ENCODE results near the gene JAK2.
"Not testable (repeated sequence)": the region's sequence is repeated elsewhere in the genome, so short reads cannot be mapped to it uniquely, and the experiment has no call there.

The JAK2 gene

DNA sequence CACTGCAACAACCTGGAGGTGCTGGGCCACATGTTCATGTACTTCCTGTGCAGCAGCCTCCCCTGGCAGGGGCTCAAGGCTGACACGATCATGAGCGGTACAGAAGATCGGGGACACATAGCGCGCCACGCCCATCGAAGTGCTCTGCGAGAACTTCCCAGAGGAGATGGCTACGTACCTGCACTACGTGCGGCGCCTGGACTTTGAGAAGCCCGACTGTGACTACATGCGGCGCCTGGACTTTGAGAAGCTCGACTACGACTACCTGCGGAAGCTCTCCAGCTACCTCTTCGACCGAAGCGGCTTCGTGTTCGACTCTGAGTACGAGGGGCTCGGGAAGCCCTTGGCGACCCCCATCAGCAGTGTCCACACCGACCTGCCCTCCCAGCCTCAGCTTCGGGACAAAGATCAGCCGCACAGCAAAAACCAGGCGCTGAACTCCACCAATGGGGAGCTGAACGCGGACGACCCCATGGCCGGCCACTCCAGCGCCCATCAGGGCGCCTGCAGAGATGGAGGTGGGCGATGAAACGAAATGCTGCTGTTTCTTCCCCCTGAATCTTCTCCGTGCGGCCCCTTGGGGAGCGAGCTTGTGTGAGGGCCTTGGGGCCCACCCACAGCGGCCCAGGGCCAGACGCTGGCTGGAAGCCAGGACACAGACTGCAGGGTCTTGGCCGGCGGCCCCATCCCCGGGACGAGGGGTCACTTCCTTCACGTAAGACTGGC is 56.5 kb downstream of the JAK2 start:
- DNase-seq (ENCODE audit: low spot score) (no peak), FAIRE-seq (no peak)

DNA sequence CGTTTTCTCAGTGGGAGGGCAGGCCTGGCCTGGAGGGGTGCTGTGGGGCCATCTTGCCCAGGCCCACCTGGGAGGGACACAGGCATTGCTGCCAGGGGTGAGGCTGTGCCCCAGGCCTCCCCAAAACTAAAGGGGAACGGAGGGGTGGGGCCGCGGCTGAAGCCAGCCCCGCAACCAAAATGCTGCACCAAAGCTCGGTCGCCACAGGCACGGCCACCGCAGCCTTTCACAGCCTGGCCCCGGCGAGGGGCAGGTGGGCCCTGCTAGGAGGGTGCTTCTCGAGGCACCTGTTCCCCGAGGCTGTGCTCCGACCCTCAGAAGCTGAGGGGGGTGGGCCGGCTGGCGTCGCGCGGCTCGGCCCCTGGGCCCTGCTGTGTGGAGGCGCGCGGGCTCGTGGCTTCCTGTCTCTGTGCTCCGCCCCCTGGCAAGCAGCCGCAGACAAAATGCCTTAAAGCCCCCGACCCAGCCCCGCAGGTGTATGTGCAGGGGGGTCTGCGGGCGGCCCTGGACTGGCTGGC is 57.6 kb downstream of the JAK2 start:
- FAIRE-seq (no peak), DNase-seq (ENCODE audit: low spot score) (no peak)

GRCh38 chr9:5043381-5043780 is 58.3 kb downstream of the JAK2 start:
- no peak for FAIRE-seq
- DNase-seq (ENCODE audit: low spot score) = no peak

- DNase-seq (ENCODE audit: low spot score) (no peak), FAIRE-seq (no peak)
Observed at GRCh38 chr9:5044160-5044559, 59.1 kb downstream of the JAK2 start.

DNA sequence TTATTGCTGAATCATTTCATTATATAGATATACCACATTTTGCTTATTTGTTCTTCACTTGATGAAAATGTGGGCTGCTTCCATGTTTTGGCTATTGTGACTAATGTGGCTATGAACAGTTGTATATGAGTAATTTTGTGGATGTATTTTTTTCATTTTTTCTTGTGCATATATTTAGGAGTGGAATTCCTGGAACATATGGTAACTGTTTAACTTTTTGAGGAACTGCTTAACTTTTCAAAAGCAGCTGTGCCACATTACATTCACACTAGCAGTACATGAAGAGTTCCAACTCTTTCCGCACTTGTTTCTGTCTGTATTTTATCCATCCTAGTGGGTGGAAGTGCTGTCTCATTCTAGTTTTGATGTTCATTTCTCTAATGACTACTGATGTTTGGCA is 67.8 kb downstream of the JAK2 start:
- DNase-seq (ENCODE audit: low spot score) = no peak

GRCh38 chr9:5062631-5063030 is 77.6 kb downstream of the JAK2 start:
- DNase-seq (ENCODE audit: low spot score) (no peak), FAIRE-seq (no peak)

More for the DNA sequence above, 67.8 kb downstream of the JAK2 start:
- FAIRE-seq = no peak

GRCh38 chr9:5072871-5073270 is 87.8 kb downstream of the JAK2 start:
- DNase-seq (ENCODE audit: low spot score) (no peak), FAIRE-seq (no peak)

- DNase-seq (ENCODE audit: low spot score) = no peak
Observed at GRCh38 chr9:5073701-5074100, 88.6 kb downstream of the JAK2 start.

DNA sequence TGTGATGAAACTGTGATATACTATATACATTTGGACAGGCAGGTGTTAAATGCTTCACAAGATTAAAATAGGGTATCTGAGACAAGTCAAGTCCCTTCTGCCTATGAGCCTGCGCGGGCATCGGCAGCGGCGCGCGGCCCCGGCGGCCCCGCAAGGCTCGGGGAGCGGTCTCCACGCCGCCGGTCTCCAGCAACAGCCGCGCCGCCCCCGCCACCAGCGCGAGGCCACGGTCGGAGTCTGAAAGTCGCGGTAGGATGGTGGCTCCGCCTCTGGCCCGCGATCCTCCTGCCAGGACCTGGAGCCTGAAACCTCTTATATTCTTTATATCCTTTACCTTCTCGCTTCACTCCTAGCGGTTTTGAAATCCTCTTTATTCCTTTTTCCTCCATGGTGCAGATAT is 100.9 kb downstream of the JAK2 start:
- DNase-seq (ENCODE audit: low spot score) = no peak
- no peak for FAIRE-seq

More at GRCh38 chr9:5073701-5074100, 88.6 kb downstream of the JAK2 start:
- FAIRE-seq = no peak

- FAIRE-seq (no peak), DNase-seq (ENCODE audit: low spot score) (no peak)
Observed at GRCh38 chr9:5089737-5090136, 104.7 kb downstream of the JAK2 start.

DNA sequence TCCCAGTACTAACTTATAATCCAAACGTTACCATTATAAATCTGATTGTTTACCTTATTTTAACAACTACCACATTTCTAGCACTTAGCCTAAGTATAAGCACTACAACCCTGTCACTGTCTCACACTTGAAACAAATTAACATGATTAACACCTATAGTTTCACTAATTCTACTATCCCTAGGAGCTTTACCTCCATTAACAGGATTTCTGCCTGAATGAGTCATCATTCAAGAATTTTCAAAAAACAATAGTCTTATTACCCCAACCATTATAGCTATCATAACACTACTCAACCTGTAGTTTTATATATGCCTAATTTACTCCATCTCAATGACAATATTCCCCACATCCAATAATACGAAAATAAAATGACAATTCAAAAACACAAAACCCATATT is 110.7 kb downstream of the JAK2 start:
- FAIRE-seq (no peak), DNase-seq (ENCODE audit: low spot score) (no peak)

- FAIRE-seq (no peak), DNase-seq (ENCODE audit: low spot score) (no peak)
Observed at GRCh38 chr9:5099466-5099865, 114.4 kb downstream of the JAK2 start.

GRCh38 chr9:5101127-5101526 is 116.1 kb downstream of the JAK2 start:
- FAIRE-seq; DNase-seq (ENCODE audit: low spot score): not testable (repeated sequence)

- not testable (repeated sequence) for FAIRE-seq; DNase-seq (ENCODE audit: low spot score)
Observed at GRCh38 chr9:5106517-5106916, 121.4 kb downstream of the JAK2 start.

DNA sequence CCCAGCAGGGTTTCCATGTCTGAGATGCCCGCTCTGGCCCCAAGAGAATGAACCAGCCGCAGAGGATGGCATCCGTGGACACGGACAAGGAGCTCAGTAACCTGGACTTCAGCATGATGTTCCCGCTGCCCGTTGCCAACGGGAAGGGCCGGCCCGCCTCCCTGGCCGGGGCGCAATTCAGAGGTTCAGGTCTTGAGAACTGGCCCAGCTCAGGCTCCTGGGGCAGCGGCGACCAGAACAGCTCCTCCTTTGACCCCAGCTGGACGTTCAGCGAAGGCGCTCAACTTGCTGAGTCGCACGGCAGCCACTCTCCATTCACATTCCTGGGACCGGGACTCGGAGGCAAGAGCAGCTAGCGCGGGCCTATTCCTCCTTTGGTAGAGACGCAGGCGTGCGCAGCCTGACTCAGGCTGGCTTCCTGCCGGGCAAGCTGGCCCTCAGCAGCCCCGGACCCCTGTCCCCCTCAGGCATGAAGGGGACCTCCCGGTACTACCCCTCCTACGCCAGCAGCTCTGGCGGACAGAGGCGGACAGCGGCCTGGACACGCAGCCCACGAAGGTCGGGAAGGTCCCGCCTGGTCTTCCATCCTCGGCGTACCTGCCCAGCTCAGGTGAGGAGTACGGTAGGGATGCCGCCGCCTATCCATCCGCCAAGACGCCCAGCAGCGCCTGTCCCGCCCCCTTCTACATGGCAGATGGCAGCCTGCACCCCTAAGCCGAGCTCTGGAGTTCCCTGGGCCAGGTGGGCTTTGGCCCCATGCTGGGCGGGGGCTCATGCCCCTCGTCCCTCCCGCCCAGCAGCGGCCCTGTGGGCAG is 126.0 kb downstream of the JAK2 start:
- no peak for DNase-seq (ENCODE audit: low spot score)
- FAIRE-seq = no peak

GRCh38 chr9:5111696-5112095 is 126.6 kb downstream of the JAK2 start:
- DNase-seq (ENCODE audit: low spot score) = no peak
- FAIRE-seq = no peak

DNA sequence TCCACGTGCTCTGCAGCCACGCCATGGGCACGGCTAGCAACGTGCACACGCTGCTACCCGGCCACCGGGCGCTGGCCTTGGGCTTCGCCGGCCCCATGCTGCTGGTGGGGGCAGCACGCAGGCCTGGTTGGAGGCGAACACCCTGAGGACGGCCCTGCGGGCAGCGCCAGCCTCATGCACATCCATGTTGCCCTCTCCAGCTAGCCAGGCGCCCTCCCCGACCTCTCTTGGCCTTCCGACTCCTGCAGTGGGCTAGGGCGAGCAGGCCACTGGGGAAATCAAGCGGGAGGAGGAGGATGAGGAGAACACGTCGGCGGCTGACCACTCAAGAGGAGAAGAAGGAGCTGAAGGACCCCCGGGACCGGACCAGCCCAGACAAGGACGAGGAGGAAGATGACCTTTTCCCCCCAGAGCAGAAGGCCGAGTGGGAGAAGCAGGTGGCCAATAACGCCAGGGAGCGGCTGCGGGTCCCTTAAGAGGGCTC is 127.1 kb downstream of the JAK2 start:
- no peak for DNase-seq (ENCODE audit: low spot score)
- FAIRE-seq = no peak

GRCh38 chr9:5112646-5113045 is 127.6 kb downstream of the JAK2 start:
- FAIRE-seq (no peak), DNase-seq (ENCODE audit: low spot score) (no peak)

DNA sequence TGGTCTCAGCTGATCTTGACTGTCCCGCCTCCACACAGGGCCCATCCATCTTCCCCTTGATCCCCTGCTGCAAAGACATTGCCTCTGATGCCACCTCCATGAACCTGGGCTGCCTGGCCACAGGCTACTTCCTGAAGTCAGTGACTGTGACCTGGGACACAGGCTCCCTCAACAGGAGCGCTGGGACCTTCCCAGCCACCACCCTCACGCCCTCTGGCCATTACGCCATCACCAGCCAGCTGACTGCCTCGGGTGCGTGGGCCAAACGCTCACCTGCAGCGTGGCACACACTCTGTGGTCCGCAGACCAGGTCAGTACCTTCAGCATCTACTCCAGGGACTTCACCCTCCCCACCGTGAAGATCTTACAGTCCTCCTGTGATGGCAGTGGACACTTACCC is 128.5 kb downstream of the JAK2 start:
- no peak for FAIRE-seq

GRCh38 chr9:5113994-5114748 is 129.1 kb downstream of the JAK2 start:
- DNase-seq (ENCODE audit: low spot score) (no peak), FAIRE-seq (no peak)

More for the DNA sequence above, 128.5 kb downstream of the JAK2 start:
- no peak for DNase-seq (ENCODE audit: low spot score)

DNA sequence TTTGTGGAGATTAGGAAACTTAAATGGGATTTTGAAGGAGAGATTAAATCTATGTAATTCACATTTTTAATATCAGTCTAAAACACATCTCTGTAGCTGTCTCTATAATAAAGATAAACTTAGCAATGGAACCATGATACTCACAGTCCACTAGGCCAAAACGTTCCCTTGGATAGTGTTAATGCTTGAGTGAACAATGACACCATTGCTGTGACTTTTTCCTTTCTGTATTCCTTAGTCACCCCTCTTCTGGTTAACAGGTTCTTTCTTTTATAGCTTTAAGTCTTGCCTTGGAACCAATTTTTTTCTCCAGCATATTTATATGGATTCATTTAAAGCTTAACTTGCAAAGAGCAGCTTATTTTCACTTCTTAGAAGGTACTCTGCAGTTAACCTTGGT is 137.0 kb downstream of the JAK2 start:
- FAIRE-seq (no peak), DNase-seq (ENCODE audit: low spot score) (no peak)

DNA sequence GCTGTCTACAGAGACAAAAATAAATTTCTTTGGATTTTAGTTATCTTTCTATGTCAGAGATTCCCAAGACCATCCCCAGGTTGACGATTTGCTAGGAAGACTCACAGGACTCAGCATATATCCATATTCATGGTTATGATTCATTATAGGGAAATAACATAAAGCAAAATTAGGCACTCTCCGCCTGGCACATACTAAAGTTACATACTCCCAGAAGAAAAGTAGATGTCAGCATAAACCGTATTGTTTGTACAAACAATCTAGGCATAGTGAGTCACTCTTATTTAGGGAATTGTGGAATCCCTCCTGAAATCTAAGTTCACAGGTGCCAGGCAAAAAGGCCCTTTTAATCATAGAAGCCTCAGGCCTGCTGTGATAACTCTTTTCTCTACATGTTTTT is 137.4 kb downstream of the JAK2 start:
- FAIRE-seq (no peak), DNase-seq (ENCODE audit: low spot score) (no peak)

Measured in urothelium cell line (cell line).